Panc1 (cell line): Measurements from ENCODE around the gene CHAF1A.

Source experiments
- CTCF ChIP-seq: fragments of 450-650 bp; IDR thresholded peaks from 2 replicates; pipeline ENCODE4 v1.5.1; 2017; ENCODE audit warnings: mild to moderate bottlenecking
- POLR2AphosphoS5 ChIP-seq: IDR thresholded peaks from 2 replicates; pipeline ENCODE4 v1.6.1; 2012; ENCODE audit warnings: mild to moderate bottlenecking, low read depth, low read length, moderate library complexity
- REST ChIP-seq, 2 experiments: IDR thresholded peaks; 2 replicates each; pipeline ENCODE4 v1.6.1; 2011 to 2012; ENCODE audit warnings: low read depth in 2 of 2, control low read depth in 1 of 2, low read length in 1 of 2, mild to moderate bottlenecking in 1 of 2, moderate library complexity in 1 of 2; ENCODE audit not compliant: insufficient read depth in 1 of 2
- SIN3A ChIP-seq: IDR thresholded peaks from 2 replicates; pipeline ENCODE4 v1.6.1; 2012; ENCODE audit warnings: low read depth, mild to moderate bottlenecking, low read length, moderate library complexity, borderline replicate concordance; ENCODE audit not compliant: insufficient read depth

GRCh38 chr19:4374498-4375163 lies 27.8 kb upstream of the CHAF1A start:
- TF ChIP-seq REST (IDR thresholded peaks at IDR 0.05; ENCODE audit: insufficient read depth in 1 of 2, low read depth in 2 of 2, low read length in 1 of 2), result no peak
- TF ChIP-seq CTCF, result no peak
- no peak for TF ChIP-seq POLR2AphosphoS5
- no peak for TF ChIP-seq SIN3A
